GM23248 (cell line): Measurements from ENCODE around the gene RNF34. TPM values are rescaled to one million over a fixed set of nuclear protein-coding genes. Genes with fewer than 3 reads are reported as not detected.

Experiments used
- DNase-seq: peaks from one replicate; pipeline ENCODE4 v3.0.0-alpha.2; 2015
- H2AFZ ChIP-seq: fragments of 200-600 bp; sonication (generic); 2 replicates; pipeline ENCODE4 v1.6.1; 2016; ENCODE audit warnings: antibody characterized with exemption
- H3F3A ChIP-seq: fragments of 200-600 bp; sonication (generic); 2 replicates; pipeline ENCODE4 v1.6.1; 2016; ENCODE audit warnings: mild to moderate bottlenecking, antibody characterized with exemption, mixed run types; ENCODE audit not compliant: insufficient read depth
- H3K27ac ChIP-seq: fragments of 200-600 bp; sonication (generic); 2 replicates; pipeline ENCODE4 v1.5.1; 2016; ENCODE audit warnings: mild to moderate bottlenecking
- H3K27me3 ChIP-seq: fragments of 200-600 bp; sonication (generic); replicated peaks from 2 replicates; pipeline ENCODE4 v1.6.1; 2016; ENCODE audit warnings: mild to moderate bottlenecking; ENCODE audit not compliant: insufficient read depth
- H3K36me3 ChIP-seq: fragments of 200-600 bp; sonication (generic); 2 replicates; pipeline ENCODE4 v1.6.1; 2016; ENCODE audit warnings: low read depth, mild to moderate bottlenecking
- H3K4me1 ChIP-seq: fragments of 200-600 bp; sonication (generic); 2 replicates; pipeline ENCODE4 v1.6.1; 2016; ENCODE audit warnings: mild to moderate bottlenecking; ENCODE audit not compliant: insufficient read depth
- H3K4me2 ChIP-seq: fragments of 200-600 bp; sonication (generic); one replicate; pipeline ENCODE4 v1.6.1; 2016; ENCODE audit warnings: mild to moderate bottlenecking; ENCODE audit not compliant: unreplicated experiment
- H3K4me3 ChIP-seq: fragments of 200-600 bp; sonication (generic); 2 replicates; pipeline ENCODE4 v1.5.1; 2016; ENCODE audit warnings: mild to moderate bottlenecking
- H3K79me2 ChIP-seq: fragments of 200-600 bp; sonication (generic); 2 replicates; pipeline ENCODE4 v1.6.1; 2016; ENCODE audit warnings: mild to moderate bottlenecking; ENCODE audit not compliant: insufficient read depth
- H3K9ac ChIP-seq: fragments of 200-600 bp; sonication (generic); 2 replicates; pipeline ENCODE4 v1.6.1; 2016; ENCODE audit warnings: mild to moderate bottlenecking
- H3K9me2 ChIP-seq: fragments of 200-600 bp; sonication (generic); 2 replicates; pipeline ENCODE4 v1.6.1; 2016; ENCODE audit warnings: mixed run types, mild to moderate bottlenecking, moderate library complexity; ENCODE audit not compliant: insufficient read depth
- H3K9me3 ChIP-seq: fragments of 200-600 bp; sonication (generic); one replicate; pipeline ENCODE4 v1.6.1; 2017; ENCODE audit warnings: low read depth
- H4K20me1 ChIP-seq: fragments of 200-600 bp; sonication (generic); 2 replicates; pipeline ENCODE4 v1.6.0; 2016; ENCODE audit not compliant: insufficient read depth
- EZH2 ChIP-seq: fragments of 200-600 bp; sonication (generic); IDR thresholded peaks from 2 replicates; pipeline ENCODE4 v1.6.1; 2018; ENCODE audit warnings: antibody characterized with exemption, mild to moderate bottlenecking; ENCODE audit not compliant: insufficient read depth, poor library complexity, severe bottlenecking
- EZH2phosphoT487 ChIP-seq: fragments of 200-600 bp; sonication (generic); IDR thresholded peaks from 2 replicates; pipeline ENCODE4 v1.6.1; 2018; ENCODE audit warnings: antibody characterized with exemption, moderate library complexity, mild to moderate bottlenecking, low read depth; ENCODE audit not compliant: insufficient read depth
- WGBS, 2 experiments: methylation state at CpG; one replicate each; pipeline ENCODE4 v1.1.6; 2015 to 2017; ENCODE audit warnings: low lambda C conversion rate in 2 of 2, low coverage in 1 of 2; ENCODE audit errors: missing lambda C conversion rate in 2 of 2; 5-methylcytosine and 5-hydroxymethylcytosine counted together
- in situ Hi-C: fragments of 300-500 bp; cut with MboI; formaldehyde crosslinking; loops from 2 replicates; pipeline ENCODE4 v1.15.0; 2020
- polyA plus RNA-seq: library from polyadenylated mRNA; unstranded; fragments of >200 nt; fragmentation: Nextera tagmentation; extraction: Ambion mirVana; gene quantifications from 2 replicates; pipeline ENCODE4 v1.2.1, GENCODE V29; 2016
- total RNA-seq: library from RNA; depleted of rRNA; stranded (reverse); fragments of >200 nt; shearing (Covaris generic); gene quantifications from 2 replicates; pipeline ENCODE4 v1.2.3, GENCODE V29; 2014

RNF34 gene
- total and polyA plus RNA-seq, 2 experiments from 2014 or later = 42.8 to 48.2 TPM

GRCh38 chr12:121438905-121439304 is 39.0 kb downstream of the RNF34 start:
- no peak for DNase-seq

GRCh38 chr12:121439715-121440114 is 39.8 kb downstream of the RNF34 start:
- H3K36me3 ChIP-seq = peaks cover 10% of the 10 kb centered on the region; the same call in 1 of the 2 replicates
- H4K20me1 ChIP-seq = no peaks in the 10 kb centered on the region
- no peak for TF ChIP-seq EZH2
- TF ChIP-seq EZH2phosphoT487 = no peak
- H3K4me1 ChIP-seq = no peaks in the 10 kb centered on the region
- no peak overlapping the region for H3K4me3 ChIP-seq
- H3K27ac ChIP-seq = no peak overlapping the region
- no peak overlapping the region for H2AFZ ChIP-seq
- 90 to 96% methylated on average over 15 to 16 of the region's 16 CpGs for WGBS, 2 experiments
- no peaks in the 10 kb centered on the region for H3K9me2 ChIP-seq
- no peaks in the 10 kb centered on the region for H3K79me2 ChIP-seq
- in situ Hi-C loops = loop anchor here (25.0 kb wide), 1 partner anchor 102 kb away; no protein-coding TSS in a partner anchor
- H3K9me3 ChIP-seq = no peaks in the 10 kb centered on the region
- H3K27me3 ChIP-seq = no peaks in the 10 kb centered on the region
- no peak overlapping the region for H3K4me2 ChIP-seq
- DNase-seq = no peak
- H3F3A ChIP-seq = peaks cover 4% of the 10 kb centered on the region; the same call in 1 of the 2 replicates
- H3K9ac ChIP-seq = no peak overlapping the region

More at GRCh38 chr12:121438905-121439304, 39.0 kb downstream of the RNF34 start:
- Histone ChIP-seq H3K4me3 (no peak overlapping the region), H3K27me3 (no peaks in the 10 kb centered on the region), H4K20me1 (no peaks in the 10 kb centered on the region), H3F3A (peaks cover 4% of the 10 kb centered on the region; the same call in 1 of the 2 replicates), H3K9me2 (no peaks in the 10 kb centered on the region), H3K9me3 (no peaks in the 10 kb centered on the region), H3K4me1 (no peaks in the 10 kb centered on the region), H3K79me2 (no peaks in the 10 kb centered on the region), H3K9ac (no peak overlapping the region), H3K4me2 (no peak overlapping the region), H3K27ac (no peak overlapping the region), H2AFZ (no peak overlapping the region), H3K36me3 (peaks cover 10% of the 10 kb centered on the region; the same call in 1 of the 2 replicates)
- in situ Hi-C loops = loop anchor here (25.0 kb wide), 1 partner anchor 102 kb away; no protein-coding TSS in a partner anchor
- 92 to 96% methylated on average over 12 of the region's 12 CpGs for WGBS, 2 experiments
- TF ChIP-seq EZH2 (no peak), EZH2phosphoT487 (no peak)

GRCh38 chr12:121440768-121441167 is 40.9 kb downstream of the RNF34 start:
- 92 to 95% methylated on average over 13 to 15 of the region's 15 CpGs for WGBS, 2 experiments
- peaks cover 10% of the 10 kb centered on the region; the same call in 1 of the 2 replicates for H3K36me3 ChIP-seq
- no peak overlapping the region for H3K4me2 ChIP-seq
- no peak overlapping the region for H2AFZ ChIP-seq
- no peaks in the 10 kb centered on the region for H3K27me3 ChIP-seq
- H4K20me1 ChIP-seq = no peaks in the 10 kb centered on the region
- peaks cover 4% of the 10 kb centered on the region; the same call in 1 of the 2 replicates for H3F3A ChIP-seq
- DNase-seq = no peak
- no peak overlapping the region for H3K4me3 ChIP-seq
- in situ Hi-C loops = loop anchor here (25.0 kb wide), 1 partner anchor 103 kb away; no protein-coding TSS in a partner anchor
- TF ChIP-seq EZH2phosphoT487 (no peak), EZH2 (no peak)
- H3K9ac ChIP-seq = no peak overlapping the region
- H3K4me1 ChIP-seq = no peaks in the 10 kb centered on the region
- no peaks in the 10 kb centered on the region for H3K9me3 ChIP-seq
- H3K79me2 ChIP-seq = no peaks in the 10 kb centered on the region
- H3K9me2 ChIP-seq = no peaks in the 10 kb centered on the region
- no peak overlapping the region for H3K27ac ChIP-seq

GRCh38 chr12:121441555-121441954 is 41.6 kb downstream of the RNF34 start:
- Histone ChIP-seq H3K4me2 (no peak overlapping the region), H3K9me3 (no peaks in the 10 kb centered on the region), H3F3A (peaks cover 4% of the 10 kb centered on the region; the same call in 1 of the 2 replicates), H4K20me1 (no peaks in the 10 kb centered on the region), H3K36me3 (peaks cover 7% of the 10 kb centered on the region; the same call in 1 of the 2 replicates), H3K27ac (no peak overlapping the region), H2AFZ (no peak overlapping the region), H3K4me1 (peaks cover 2% of the 10 kb centered on the region; the same call in 1 of the 2 replicates), H3K4me3 (no peak overlapping the region), H3K27me3 (no peaks in the 10 kb centered on the region), H3K9ac (no peak overlapping the region), H3K79me2 (no peaks in the 10 kb centered on the region), H3K9me2 (no peaks in the 10 kb centered on the region)
- 95 to 97% methylated on average over 17 of the region's 17 CpGs for WGBS, 2 experiments
- TF ChIP-seq EZH2 = no peak
- TF ChIP-seq EZH2phosphoT487 = no peak
- in situ Hi-C loops = loop anchor here (25.0 kb wide), 1 partner anchor 104 kb away; no protein-coding TSS in a partner anchor
- no peak for DNase-seq
